IMR-90 (cell line): Measurements from ENCODE around the gene CTNNA2. TPM values are rescaled to one million over a fixed set of nuclear protein-coding genes. Genes with fewer than 3 reads are reported as not detected.

Source experiments
- ATAC-seq: fragments of 200-7000 bp; cut with Tn5 transposase; 2 replicates; pipeline ENCODE4 v1.9.1; 2020; ENCODE audit warnings: low read depth, mild to moderate bottlenecking, moderate library complexity
- BruUV-seq: library from RNA; stranded (reverse); fragments of 400-500 nt; replicated peaks from 2 replicates; lab custom pipeline; 2021; lab: Mats Ljungman, UMichigan
- CTCF ChIA-PET: fragments of 300-600 bp; formaldehyde crosslinking; extraction: SDS; loops from one replicate; lab custom pipeline; 2021; ENCODE audit warnings: antibody characterized with exemption; lab: Yijun Ruan, JAX
- POLR2A ChIA-PET: fragments of 300-600 bp; sonication (Branson Sonifier 250); formaldehyde crosslinking; loops from one replicate; lab custom pipeline; 2022; ENCODE audit warnings: antibody characterized with exemption; ENCODE audit not compliant: unreplicated experiment; lab: Charles Lee
- DNase-seq: peaks from one replicate; pipeline ENCODE4 v3.0.0; 2013
- H2AFZ ChIP-seq: replicated peaks from 2 replicates; pipeline ENCODE3; 2013; ENCODE audit warnings: low read length, mild to moderate bottlenecking; ENCODE audit not compliant: poor library complexity
- H2AK5ac ChIP-seq: 2 replicates; pipeline ENCODE4 v1.6.1; 2013; ENCODE audit warnings: low read depth, low read length, inconsistent platforms
- H2AK9ac ChIP-seq: replicated peaks from 2 replicates; pipeline ENCODE3; 2013; ENCODE audit warnings: mild to moderate bottlenecking, low read depth, low read length, moderate library complexity; ENCODE audit not compliant: poor library complexity
- H2BK120ac ChIP-seq: 2 replicates; pipeline ENCODE4 v1.6.1; 2013; ENCODE audit warnings: low read depth, low read length, inconsistent platforms
- H2BK15ac ChIP-seq: 3 replicates; pipeline ENCODE4 v1.6.1; 2013; ENCODE audit warnings: low read depth, low read length, inconsistent platforms
- H2BK20ac ChIP-seq: 2 replicates; pipeline ENCODE4 v1.6.1; 2013; ENCODE audit warnings: low read depth, mild to moderate bottlenecking, inconsistent platforms, low read length, moderate library complexity
- H2BK5ac ChIP-seq: 2 replicates; pipeline ENCODE4 v1.6.1; 2013; ENCODE audit warnings: mild to moderate bottlenecking, low read depth, low read length, inconsistent platforms; ENCODE audit not compliant: poor library complexity, severe bottlenecking
- H3K14ac ChIP-seq: replicated peaks from 2 replicates; pipeline ENCODE4 v1.6.1; 2013; ENCODE audit warnings: low read depth, low read length, inconsistent platforms
- H3K18ac ChIP-seq: 2 replicates; pipeline ENCODE4 v1.6.1; 2013; ENCODE audit warnings: low read depth, low read length, control low read depth
- H3K23ac ChIP-seq: 2 replicates; pipeline ENCODE4 v1.6.1; 2013; ENCODE audit warnings: low read depth, low read length, inconsistent platforms
- H3K27ac ChIP-seq: 2 replicates; pipeline ENCODE4 v1.5.1; 2013; ENCODE audit warnings: mild to moderate bottlenecking, control low read depth, low read length; ENCODE audit not compliant: insufficient read depth
- H3K27me3 ChIP-seq: 2 replicates; pipeline ENCODE4 v1.6.1; 2013; ENCODE audit warnings: low read length; ENCODE audit not compliant: control insufficient read depth, insufficient read depth
- H3K36me3 ChIP-seq: 2 replicates; pipeline ENCODE4 v1.6.1; 2013; ENCODE audit warnings: low read length, mixed read lengths; ENCODE audit not compliant: control insufficient read depth, insufficient read depth
- H3K4ac ChIP-seq: 2 replicates; pipeline ENCODE4 v1.6.1; 2013; ENCODE audit warnings: low read depth, low read length, inconsistent platforms
- H3K4me1 ChIP-seq: 2 replicates; pipeline ENCODE4 v1.6.1; 2013; ENCODE audit warnings: low read length, mixed read lengths; ENCODE audit not compliant: control insufficient read depth, insufficient read depth
- H3K4me2 ChIP-seq: 2 replicates; pipeline ENCODE4 v1.6.1; 2013; ENCODE audit warnings: low read depth, mild to moderate bottlenecking, control low read depth, low read length, moderate library complexity
- H3K4me3 ChIP-seq: 2 replicates; pipeline ENCODE4 v1.5.1; 2013; ENCODE audit warnings: low read depth, mild to moderate bottlenecking, control low read depth, low read length, moderate library complexity; ENCODE audit not compliant: insufficient read depth
- H3K56ac ChIP-seq: 2 replicates; pipeline ENCODE4 v1.6.1; 2013; ENCODE audit warnings: low read length, inconsistent platforms; ENCODE audit not compliant: insufficient read depth; ENCODE audit errors: extremely low read depth
- H3K79me1 ChIP-seq, 2 experiments: 2 replicates each; pipeline ENCODE4 v1.6.1; 2013; ENCODE audit warnings: low read length in 2 of 2, inconsistent platforms in 1 of 2, low read depth in 1 of 2
- H3K9ac ChIP-seq: 2 replicates; pipeline ENCODE4 v1.6.1; 2013; ENCODE audit warnings: low read depth, low read length, control low read depth
- H3K9me1 ChIP-seq: 2 replicates; pipeline ENCODE4 v1.6.1; 2013; ENCODE audit warnings: low read length, inconsistent platforms; ENCODE audit not compliant: insufficient read depth
- H3K9me3 ChIP-seq: 2 replicates; pipeline ENCODE4 v1.6.1; 2013; ENCODE audit warnings: low read length; ENCODE audit not compliant: control insufficient read depth, insufficient read depth
- H4K20me1 ChIP-seq: 2 replicates; pipeline ENCODE4 v1.6.1; 2013; ENCODE audit warnings: low read length, inconsistent platforms; ENCODE audit not compliant: insufficient read depth
- H4K5ac ChIP-seq: 2 replicates; pipeline ENCODE4 v1.6.1; 2013; ENCODE audit warnings: mild to moderate bottlenecking, low read depth, low read length, control low read depth
- H4K8ac ChIP-seq, 2 experiments: 2 replicates each; pipeline ENCODE4 v1.6.1; 2013; ENCODE audit warnings: low read depth in 2 of 2, low read length in 2 of 2, control low read depth in 1 of 2, inconsistent platforms in 1 of 2
- H4K91ac ChIP-seq: 2 replicates; pipeline ENCODE4 v1.6.1; 2013; ENCODE audit warnings: low read depth, low read length, inconsistent platforms; ENCODE audit not compliant: insufficient read depth
- BHLHE40 ChIP-seq: fragments of 150-350 bp; IDR thresholded peaks from 2 replicates; pipeline ENCODE4 v1.6.1; 2016; ENCODE audit warnings: mild to moderate bottlenecking, low read depth, low read length
- CEBPB ChIP-seq: IDR thresholded peaks from 2 replicates; pipeline ENCODE4 v1.6.1; 2012; ENCODE audit warnings: low read depth, low read length, improper control_type of control experiment
- CHD1 ChIP-seq: IDR thresholded peaks from 2 replicates; pipeline ENCODE4 v1.6.1; 2012; ENCODE audit warnings: low read depth, low read length, improper control_type of control experiment
- FOS ChIP-seq: fragments of 150-350 bp; IDR thresholded peaks from 2 replicates; pipeline ENCODE4 v1.6.1; 2016; ENCODE audit warnings: low read depth, low read length
- MAFK ChIP-seq: IDR thresholded peaks from 2 replicates; pipeline ENCODE4 v1.6.1; 2012; ENCODE audit warnings: low read depth, low read length, improper control_type of control experiment
- MAZ ChIP-seq: IDR thresholded peaks from 2 replicates; pipeline ENCODE4 v1.6.1; 2012; ENCODE audit warnings: low read depth, mild to moderate bottlenecking, low read length, improper control_type of control experiment, moderate library complexity, borderline replicate concordance
- MXI1 ChIP-seq: IDR thresholded peaks from 2 replicates; pipeline ENCODE4 v1.6.1; 2012; ENCODE audit warnings: low read depth, mild to moderate bottlenecking, low read length, moderate library complexity, borderline replicate concordance
- NFE2L2 ChIP-seq: fragments of 150-350 bp; IDR thresholded peaks from 2 replicates; pipeline ENCODE4 v1.6.1; 2016; ENCODE audit warnings: low read depth, mild to moderate bottlenecking, low read length
- POLR2A ChIP-seq: IDR thresholded peaks from 2 replicates; pipeline ENCODE4 v1.6.1; 2012; ENCODE audit warnings: mild to moderate bottlenecking, low read depth, low read length
- RAD21 ChIP-seq: IDR thresholded peaks from 2 replicates; pipeline ENCODE4 v1.6.1; 2012; ENCODE audit warnings: low read length, improper control_type of control experiment
- RCOR1 ChIP-seq: IDR thresholded peaks from 2 replicates; pipeline ENCODE4 v1.6.1; 2012; ENCODE audit warnings: mild to moderate bottlenecking, low read length, improper control_type of control experiment; ENCODE audit not compliant: insufficient replicate concordance
- RFX5 ChIP-seq: IDR thresholded peaks from 2 replicates; pipeline ENCODE4 v1.8.0; 2012; ENCODE audit warnings: low read depth, mild to moderate bottlenecking, low read length, moderate library complexity
- SMC3 ChIP-seq: fragments of 150-350 bp; IDR thresholded peaks from 2 replicates; pipeline ENCODE4 v1.6.1; 2016; ENCODE audit warnings: low read depth, mild to moderate bottlenecking, antibody characterized with exemption, low read length, moderate library complexity
- WGBS, 2 experiments: methylation state at CpG; one replicate each; pipeline versions ENCODE4 v1.1.5 to v1.1.7; 2013; ENCODE audit warnings: missing lambda C conversion rate in 2 of 2; ENCODE audit not compliant: insufficient read length in 1 of 2; ENCODE audit errors: extremely low coverage in 2 of 2; 5-methylcytosine and 5-hydroxymethylcytosine counted together
- dilution Hi-C: fragments of 300-500 bp; cut with HindIII; formaldehyde crosslinking; loops from one replicate; pipeline ENCODE4 v1.14.3; 2018; ENCODE audit warnings: low sequenced_read_pairs; ENCODE audit not compliant: unreplicated experiment
- in situ Hi-C: fragments of 300-500 bp; cut with MboI; formaldehyde crosslinking; loops from 3 replicates; pipeline ENCODE4 v1.14.3; 2019; ENCODE audit warnings: low sequenced_read_pairs, inconsistent platforms, mixed read lengths
- intact Hi-C: fragments of 100-400 bp; cut with micrococcal nuclease; formaldehyde crosslinking; loops from 2 replicates; pipeline ENCODE4 v1.10.0; 2022
- polyA plus RNA-seq, 3 experiments: library from polyadenylated mRNA; depleted of rRNA; stranded (reverse); fragments of >200 nt; gene quantifications; 2 replicates each; pipeline ENCODE4 v1.2.3, GENCODE V29; 2012; ENCODE audit warnings: low replicate concordance in 1 of 3
- total RNA-seq: library from RNA; depleted of rRNA; stranded (reverse); fragments of >200 nt; gene quantifications from 2 replicates; pipeline ENCODE4 v1.2.3, GENCODE V29; 2012
- TF ChIP-seq, protein P1 (sequence below): conservative IDR thresholded peaks from 2 replicates; pipeline ENCODE4 v1.5.1; 2012; ENCODE audit warnings: mild to moderate bottlenecking, low read depth, low read length, improper control_type of control experiment
- TF ChIP-seq, protein P2 (sequence below): fragments of 150-350 bp; IDR thresholded peaks from 2 replicates; pipeline ENCODE4 v1.6.1; 2017; ENCODE audit warnings: mild to moderate bottlenecking, antibody characterized with exemption, low read length, low read depth
- TF ChIP-seq, protein P3 (sequence below): fragments of 150-350 bp; IDR thresholded peaks from 2 replicates; pipeline ENCODE4 v1.6.1; 2016; ENCODE audit warnings: low read depth, mild to moderate bottlenecking, low read length, moderate library complexity, borderline replicate concordance

Gene CTNNA2
- total and polyA plus RNA-seq, 2 of the 4 experiments (the other 2 are of a cell fraction) = not detected

DNA sequence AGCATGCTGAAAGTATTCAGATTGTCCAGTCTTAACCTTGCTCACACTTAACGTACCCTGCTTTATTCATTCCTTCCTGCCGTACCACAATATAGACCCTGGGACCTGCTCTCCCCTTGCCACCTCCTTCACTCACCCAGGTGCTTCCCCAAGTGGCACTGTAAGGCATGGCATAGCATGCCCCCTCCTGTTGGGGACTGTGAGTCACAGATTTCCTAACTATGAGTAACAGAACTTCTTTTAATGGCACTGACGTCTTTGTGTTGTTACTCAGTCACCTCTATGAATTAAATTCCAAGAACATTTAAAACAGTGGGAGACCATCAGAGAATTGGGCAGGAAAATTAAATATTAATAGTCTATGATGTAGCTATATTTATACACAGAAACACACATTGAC, 117.2 kb downstream of the CTNNA2 start:
- in situ Hi-C loops = no loop called here
- Histone ChIP-seq H3K14ac (no peak overlapping the region), H3K36me3 (no peaks in the 10 kb centered on the region), H3K79me1 (no peaks in the 10 kb centered on the region), H2BK120ac (no peak overlapping the region), H2BK5ac (no peak overlapping the region), H3K9me3 (no peaks in the 10 kb centered on the region), H4K8ac (no peak overlapping the region), H3K23ac (no peak overlapping the region), H2BK20ac (no peak overlapping the region), H2AFZ (no peak overlapping the region), H3K4ac (no peak overlapping the region), H2BK15ac (no peak overlapping the region), H4K5ac (no peak overlapping the region), H3K27me3 (no peaks in the 10 kb centered on the region), H3K18ac (no peak overlapping the region), H2AK5ac (no peak overlapping the region), H3K9me1 (no peaks in the 10 kb centered on the region), H3K4me2 (no peak overlapping the region), H4K91ac (no peak overlapping the region), H3K27ac (no peak overlapping the region), H3K4me3 (no peak overlapping the region), H4K20me1 (no peaks in the 10 kb centered on the region), H3K9ac (no peak overlapping the region), H2AK9ac (no peak overlapping the region), H3K56ac (no peak overlapping the region), H3K4me1 (no peaks in the 10 kb centered on the region)
- dilution Hi-C loops = no loop called here
- intact Hi-C loops = no loop called here
- no TSS peak for BruUV-seq
- TF ChIP-seq FOS (no peak), NFE2L2 (no peak), CHD1 (no peak), RCOR1 (no peak), SMC3 (no peak), CEBPB (no peak), RAD21 (no peak), MAZ (no peak), RFX5 (no peak), MAFK (no peak), POLR2A (no peak), MXI1 (no peak), BHLHE40 (no peak)
- TF ChIP-seq, protein P1, sequence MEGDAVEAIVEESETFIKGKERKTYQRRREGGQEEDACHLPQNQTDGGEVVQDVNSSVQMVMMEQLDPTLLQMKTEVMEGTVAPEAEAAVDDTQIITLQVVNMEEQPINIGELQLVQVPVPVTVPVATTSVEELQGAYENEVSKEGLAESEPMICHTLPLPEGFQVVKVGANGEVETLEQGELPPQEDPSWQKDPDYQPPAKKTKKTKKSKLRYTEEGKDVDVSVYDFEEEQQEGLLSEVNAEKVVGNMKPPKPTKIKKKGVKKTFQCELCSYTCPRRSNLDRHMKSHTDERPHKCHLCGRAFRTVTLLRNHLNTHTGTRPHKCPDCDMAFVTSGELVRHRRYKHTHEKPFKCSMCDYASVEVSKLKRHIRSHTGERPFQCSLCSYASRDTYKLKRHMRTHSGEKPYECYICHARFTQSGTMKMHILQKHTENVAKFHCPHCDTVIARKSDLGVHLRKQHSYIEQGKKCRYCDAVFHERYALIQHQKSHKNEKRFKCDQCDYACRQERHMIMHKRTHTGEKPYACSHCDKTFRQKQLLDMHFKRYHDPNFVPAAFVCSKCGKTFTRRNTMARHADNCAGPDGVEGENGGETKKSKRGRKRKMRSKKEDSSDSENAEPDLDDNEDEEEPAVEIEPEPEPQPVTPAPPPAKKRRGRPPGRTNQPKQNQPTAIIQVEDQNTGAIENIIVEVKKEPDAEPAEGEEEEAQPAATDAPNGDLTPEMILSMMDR = no peak
- TF ChIP-seq, protein P2, sequence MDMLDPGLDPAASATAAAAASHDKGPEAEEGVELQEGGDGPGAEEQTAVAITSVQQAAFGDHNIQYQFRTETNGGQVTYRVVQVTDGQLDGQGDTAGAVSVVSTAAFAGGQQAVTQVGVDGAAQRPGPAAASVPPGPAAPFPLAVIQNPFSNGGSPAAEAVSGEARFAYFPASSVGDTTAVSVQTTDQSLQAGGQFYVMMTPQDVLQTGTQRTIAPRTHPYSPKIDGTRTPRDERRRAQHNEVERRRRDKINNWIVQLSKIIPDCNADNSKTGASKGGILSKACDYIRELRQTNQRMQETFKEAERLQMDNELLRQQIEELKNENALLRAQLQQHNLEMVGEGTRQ = no peak
- TF ChIP-seq, protein P3, sequence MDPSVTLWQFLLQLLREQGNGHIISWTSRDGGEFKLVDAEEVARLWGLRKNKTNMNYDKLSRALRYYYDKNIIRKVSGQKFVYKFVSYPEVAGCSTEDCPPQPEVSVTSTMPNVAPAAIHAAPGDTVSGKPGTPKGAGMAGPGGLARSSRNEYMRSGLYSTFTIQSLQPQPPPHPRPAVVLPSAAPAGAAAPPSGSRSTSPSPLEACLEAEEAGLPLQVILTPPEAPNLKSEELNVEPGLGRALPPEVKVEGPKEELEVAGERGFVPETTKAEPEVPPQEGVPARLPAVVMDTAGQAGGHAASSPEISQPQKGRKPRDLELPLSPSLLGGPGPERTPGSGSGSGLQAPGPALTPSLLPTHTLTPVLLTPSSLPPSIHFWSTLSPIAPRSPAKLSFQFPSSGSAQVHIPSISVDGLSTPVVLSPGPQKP = no peak
- no peak for ATAC-seq
- no peak for DNase-seq
- no CpG with 5 or more reads among the region's 3 CpGs for WGBS, 2 experiments
- POLR2A ChIA-PET = no interaction called here
- CTCF ChIA-PET = interaction anchor here (0.6 kb wide), 1 partner anchor 306 kb away, joined by 3 read pairs; no protein-coding TSS in a partner anchor
